Hepatocyte (in vitro differentiated cells): Measurements from ENCODE around the gene LAMC2. TPM values are rescaled to one million over a fixed set of nuclear protein-coding genes. Genes with fewer than 3 reads are reported as not detected.

Source experiments
- DNase-seq: peaks from one replicate; pipeline ENCODE4 v3.0.0-alpha.2; 2016; ENCODE audit warnings: low spot score
- H2AFZ ChIP-seq: fragments of 200-600 bp; sonication (generic); 2 replicates; pipeline ENCODE4 v1.6.0; 2016; ENCODE audit warnings: antibody characterized with exemption, mild to moderate bottlenecking
- H3K27ac ChIP-seq: fragments of 200-600 bp; sonication (generic); 2 replicates; pipeline ENCODE4 v1.5.1; 2016; ENCODE audit warnings: mild to moderate bottlenecking
- H3K27me3 ChIP-seq: fragments of 200-600 bp; sonication (generic); 2 replicates; pipeline ENCODE4 v1.6.1; 2016
- H3K36me3 ChIP-seq: fragments of 200-600 bp; sonication (generic); replicated peaks from 2 replicates; pipeline ENCODE4 v1.5.1; 2016; ENCODE audit warnings: low read depth; ENCODE audit not compliant: insufficient read depth
- H3K4me1 ChIP-seq: fragments of 200-600 bp; sonication (generic); 2 replicates; pipeline ENCODE4 v1.5.1; 2016; ENCODE audit warnings: mild to moderate bottlenecking, moderate library complexity; ENCODE audit not compliant: insufficient read depth
- H3K4me2 ChIP-seq: fragments of 200-600 bp; sonication (generic); 2 replicates; pipeline ENCODE4 v1.6.0; 2016
- H3K4me3 ChIP-seq: fragments of 200-600 bp; sonication (generic); 2 replicates; pipeline ENCODE4 v1.5.1; 2016; ENCODE audit warnings: mild to moderate bottlenecking
- H3K79me2 ChIP-seq: fragments of 200-600 bp; sonication (generic); 2 replicates; pipeline ENCODE4 v1.6.0; 2017; ENCODE audit warnings: mild to moderate bottlenecking
- H3K9me2 ChIP-seq: fragments of 200-600 bp; sonication (generic); replicated peaks from 2 replicates; pipeline ENCODE4 v1.6.0; 2017; ENCODE audit warnings: mild to moderate bottlenecking; ENCODE audit not compliant: insufficient read depth
- H3K9me3 ChIP-seq: fragments of 200-600 bp; sonication (generic); 2 replicates; pipeline ENCODE4 v1.5.1; 2016; ENCODE audit warnings: low read depth, mild to moderate bottlenecking
- H4K20me1 ChIP-seq: fragments of 200-600 bp; sonication (generic); 2 replicates; pipeline ENCODE4 v1.6.0; 2016; ENCODE audit warnings: mild to moderate bottlenecking; ENCODE audit not compliant: insufficient read depth, poor library complexity, severe bottlenecking
- CTCF ChIP-seq: fragments of 200-600 bp; sonication (generic); IDR thresholded peaks from 2 replicates; pipeline ENCODE4 v1.5.1; 2016; ENCODE audit warnings: antibody characterized with exemption, mild to moderate bottlenecking; ENCODE audit not compliant: poor library complexity
- EZH2 ChIP-seq: fragments of 200-600 bp; sonication (generic); IDR thresholded peaks from 2 replicates; pipeline ENCODE4 v1.6.1; 2016; ENCODE audit warnings: antibody characterized with exemption, mild to moderate bottlenecking, borderline replicate concordance
- EZH2phosphoT487 ChIP-seq: fragments of 200-600 bp; sonication (generic); IDR thresholded peaks from one replicate; pipeline ENCODE4 v1.6.1; 2018; ENCODE audit warnings: antibody characterized with exemption, mild to moderate bottlenecking, low read depth, moderate library complexity; ENCODE audit not compliant: unreplicated experiment, severe bottlenecking
- WGBS: methylation state at CpG from one replicate; pipeline ENCODE4 v1.1.6; 2016; ENCODE audit warnings: low lambda C conversion rate; ENCODE audit errors: missing lambda C conversion rate; 5-methylcytosine and 5-hydroxymethylcytosine counted together
- polyA plus RNA-seq: library from polyadenylated mRNA; unstranded; fragments of >200 nt; fragmentation: Nextera tagmentation; extraction: Ambion mirVana; gene quantifications from 2 replicates; pipeline ENCODE4 v1.2.1, GENCODE V29; 2016
- total RNA-seq: library from RNA; depleted of rRNA; stranded (reverse); fragments of >200 nt; gene quantifications from 2 replicates; pipeline ENCODE4 v1.2.3, GENCODE V29; 2014

LAMC2 gene
- total and polyA plus RNA-seq, 2 experiments from 2014 or later: 45.3 to 76.3 TPM

DNA sequence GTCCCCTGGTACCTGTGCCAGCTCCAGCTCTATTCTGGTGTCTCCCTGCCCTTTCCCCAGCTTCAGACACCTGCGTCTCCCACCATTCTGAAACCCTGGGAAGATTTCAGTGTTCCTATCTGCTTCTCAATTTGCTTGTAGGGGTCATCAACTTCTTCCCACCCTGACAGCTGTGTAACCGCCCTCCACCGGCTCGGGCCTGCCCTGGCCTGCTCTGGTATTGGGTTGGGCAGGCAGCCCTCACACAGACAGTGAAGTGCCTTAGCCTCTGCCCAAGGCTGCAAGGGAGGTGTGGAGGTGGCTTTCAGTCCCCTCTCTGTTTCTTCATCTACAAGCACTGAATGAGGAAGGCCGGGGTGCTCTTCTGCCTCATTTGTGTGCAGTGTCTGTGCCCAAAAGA, 97.2 kb downstream of the LAMC2 start:
- Histone ChIP-seq H3K9me2 (no peaks in the 10 kb centered on the region), H3K79me2 (no peaks in the 10 kb centered on the region), H3K4me3 (no peak overlapping the region), H3K27me3 (no peaks in the 10 kb centered on the region), H2AFZ (no peak overlapping the region), H4K20me1 (no peaks in the 10 kb centered on the region), H3K4me1 (peaks cover 16% of the 10 kb centered on the region), H3K27ac (no peak overlapping the region), H3K9me3 (no peaks in the 10 kb centered on the region), H3K4me2 (no peak overlapping the region), H3K36me3 (no peaks in the 10 kb centered on the region)
- 90% methylated on average over 5 of the region's 5 CpGs for WGBS
- DNase-seq: no peak
- TF ChIP-seq EZH2phosphoT487 (no peak), CTCF (no peak), EZH2 (no peak)

GRCh38 chr1:183284086-183284485, 98.0 kb downstream of the LAMC2 start:
- H3K9me2 ChIP-seq: no peaks in the 10 kb centered on the region
- 94% methylated on average over 5 of the region's 5 CpGs for WGBS
- peaks cover 9% of the 10 kb centered on the region for H3K4me1 ChIP-seq
- no peak overlapping the region for H2AFZ ChIP-seq
- H3K4me3 ChIP-seq: no peak overlapping the region
- no peaks in the 10 kb centered on the region for H3K36me3 ChIP-seq
- no peak overlapping the region for H3K27ac ChIP-seq
- no peak overlapping the region for H3K4me2 ChIP-seq
- H3K79me2 ChIP-seq: no peaks in the 10 kb centered on the region
- no peaks in the 10 kb centered on the region for H3K27me3 ChIP-seq
- no peaks in the 10 kb centered on the region for H3K9me3 ChIP-seq
- DNase-seq: no peak
- H4K20me1 ChIP-seq: no peaks in the 10 kb centered on the region
- TF ChIP-seq EZH2phosphoT487 (no peak), EZH2 (no peak), CTCF (no peak)

- TF ChIP-seq CTCF: no peak
- TF ChIP-seq EZH2: no peak
- no peak for TF ChIP-seq EZH2phosphoT487
- Histone ChIP-seq H3K4me3 (no peak overlapping the region), H3K4me2 (no peak overlapping the region), H3K79me2 (no peaks in the 10 kb centered on the region), H3K9me2 (no peaks in the 10 kb centered on the region), H3K36me3 (no peaks in the 10 kb centered on the region), H3K4me1 (no peaks in the 10 kb centered on the region), H3K27me3 (no peaks in the 10 kb centered on the region), H3K9me3 (no peaks in the 10 kb centered on the region), H3K27ac (no peak overlapping the region), H2AFZ (no peak overlapping the region), H4K20me1 (no peaks in the 10 kb centered on the region)
- no peak for DNase-seq
- 94% methylated on average over 1 of the region's 1 CpG for WGBS
Measured at GRCh38 chr1:183285256-183285655, 99.2 kb downstream of the LAMC2 start.

- Histone ChIP-seq H3K9me2 (no peaks in the 10 kb centered on the region), H3K36me3 (no peaks in the 10 kb centered on the region), H3K79me2 (no peaks in the 10 kb centered on the region), H3K27ac (no peak overlapping the region), H3K4me3 (no peak overlapping the region), H2AFZ (no peak overlapping the region), H3K9me3 (no peaks in the 10 kb centered on the region), H4K20me1 (no peaks in the 10 kb centered on the region), H3K4me1 (no peaks in the 10 kb centered on the region), H3K4me2 (no peak overlapping the region), H3K27me3 (no peaks in the 10 kb centered on the region)
- TF ChIP-seq CTCF (no peak), EZH2phosphoT487 (no peak), EZH2 (no peak)
- WGBS: 87% methylated on average over 4 of the region's 4 CpGs
- DNase-seq: no peak
Measured at GRCh38 chr1:183285746-183286145, 99.7 kb downstream of the LAMC2 start.
